GM19023 (cell line): ENCODE results near the gene EXOC7.

ENCODE experiments used
- ATAC-seq: cut with Tn5 transposase; IDR thresholded peaks from one replicate; pipeline ENCODE4 v1.9.1; 2021; ENCODE audit warnings: mild to moderate bottlenecking, moderate library complexity; ENCODE audit not compliant: unreplicated experiment

EXOC7 gene

GRCh38 chr17:76122431-76123190 is 19.0 kb upstream of the EXOC7 start:
- no peak for ATAC-seq

GRCh38 chr17:76121932-76122430 is 18.4 kb upstream of the EXOC7 start:
- no peak for ATAC-seq

- ATAC-seq, result no peak
Measured at GRCh38 chr17:76120658-76121008, 17.0 kb upstream of the EXOC7 start.

GRCh38 chr17:76119409-76120371 is 16.1 kb upstream of the EXOC7 start:
- ATAC-seq, result no peak

GRCh38 chr17:76115138-76115754 is 11.7 kb upstream of the EXOC7 start:
- ATAC-seq, result no peak

- no peak for ATAC-seq
Measured at GRCh38 chr17:76111956-76112355, 8.4 kb upstream of the EXOC7 start.

GRCh38 chr17:76107509-76107908 is 3.9 kb upstream of the EXOC7 start:
- no peak for ATAC-seq

GRCh38 chr17:76106703-76107102 is 3.1 kb upstream of the EXOC7 start:
- ATAC-seq, result no peak

- ATAC-seq, result no peak
Measured at GRCh38 chr17:76104896-76105231, 1.3 kb upstream of the EXOC7 start.

GRCh38 chr17:76104140-76104895 is 731 bp upstream of the EXOC7 start:
- ATAC-seq, result no peak

- no peak for ATAC-seq
Measured at GRCh38 chr17:76102944-76103273, 678 bp downstream of the EXOC7 start.

GRCh38 chr17:76097716-76098295 is 5.8 kb downstream of the EXOC7 start:
- ATAC-seq, result no peak

GRCh38 chr17:76095943-76096342 is 7.6 kb downstream of the EXOC7 start:
- no peak for ATAC-seq

GRCh38 chr17:76094046-76094445 is 9.5 kb downstream of the EXOC7 start:
- no peak for ATAC-seq

GRCh38 chr17:76092526-76093413 is 10.8 kb downstream of the EXOC7 start:
- ATAC-seq, result no peak

- ATAC-seq, result no peak
Measured at GRCh38 chr17:76091526-76092286, 11.9 kb downstream of the EXOC7 start.

- ATAC-seq, result no peak
Measured at GRCh38 chr17:76090517-76091129, 13.0 kb downstream of the EXOC7 start.
